Stomach (tissue), 4 donors: ENCODE measurements around the gene CFAP161.

ENCODE experiments used
- POLR2AphosphoS5 ChIP-seq, 3 donors: sonication (generic); formaldehyde crosslinking; IDR thresholded peaks; one replicate each; pipeline ENCODE4 v1.6.1; 2016; ENCODE audit warnings: antibody characterized with exemption in 3 of 3
- TF ChIP-seq, protein P1 (sequence below), 7 experiments: fragments of 450-650 bp in 4 of 7; fragments of 200-600 bp in 3 of 7; sonication (generic) in 3 of 7; IDR thresholded peaks; one replicate each; pipeline ENCODE4 v1.5.1; 2016 to 2019; ENCODE audit warnings: antibody characterized with exemption in 7 of 7, control low read depth in 2 of 7, mild to moderate bottlenecking in 1 of 7

DNA sequence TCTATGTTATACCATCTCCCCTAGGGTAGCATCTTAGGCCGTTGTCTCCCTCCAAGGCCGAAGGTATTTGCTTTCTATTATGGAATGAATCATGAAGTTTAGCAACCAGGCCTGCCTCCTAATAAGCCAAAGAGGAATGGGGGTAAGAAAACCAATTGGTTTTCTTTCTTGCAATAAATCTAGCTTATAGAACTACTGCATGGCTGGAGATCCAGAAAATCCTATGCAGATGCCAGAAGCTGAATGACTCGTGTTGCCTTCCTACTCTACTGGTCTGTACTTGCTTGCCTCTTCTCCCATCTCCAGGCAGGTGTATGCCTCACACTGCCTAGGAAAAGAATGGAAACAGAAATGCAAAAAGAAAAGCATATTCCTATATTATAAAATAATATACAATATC is 31.5 kb downstream of the CFAP161 start:
- no peak for TF ChIP-seq POLR2AphosphoS5 (IDR thresholded peaks at IDR 0.05)
- TF ChIP-seq, protein P1, sequence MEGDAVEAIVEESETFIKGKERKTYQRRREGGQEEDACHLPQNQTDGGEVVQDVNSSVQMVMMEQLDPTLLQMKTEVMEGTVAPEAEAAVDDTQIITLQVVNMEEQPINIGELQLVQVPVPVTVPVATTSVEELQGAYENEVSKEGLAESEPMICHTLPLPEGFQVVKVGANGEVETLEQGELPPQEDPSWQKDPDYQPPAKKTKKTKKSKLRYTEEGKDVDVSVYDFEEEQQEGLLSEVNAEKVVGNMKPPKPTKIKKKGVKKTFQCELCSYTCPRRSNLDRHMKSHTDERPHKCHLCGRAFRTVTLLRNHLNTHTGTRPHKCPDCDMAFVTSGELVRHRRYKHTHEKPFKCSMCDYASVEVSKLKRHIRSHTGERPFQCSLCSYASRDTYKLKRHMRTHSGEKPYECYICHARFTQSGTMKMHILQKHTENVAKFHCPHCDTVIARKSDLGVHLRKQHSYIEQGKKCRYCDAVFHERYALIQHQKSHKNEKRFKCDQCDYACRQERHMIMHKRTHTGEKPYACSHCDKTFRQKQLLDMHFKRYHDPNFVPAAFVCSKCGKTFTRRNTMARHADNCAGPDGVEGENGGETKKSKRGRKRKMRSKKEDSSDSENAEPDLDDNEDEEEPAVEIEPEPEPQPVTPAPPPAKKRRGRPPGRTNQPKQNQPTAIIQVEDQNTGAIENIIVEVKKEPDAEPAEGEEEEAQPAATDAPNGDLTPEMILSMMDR (IDR thresholded peaks at IDR 0.05), result no peak
